ENCODE measurements around the gene PLP2.
"Not testable (repeated sequence)": the region's sequence is repeated elsewhere in the genome, so short reads cannot be mapped to it uniquely, and the experiment has no call there.

Gene PLP2

GRCh38 chrX:49163555-49164419 is 7.9 kb upstream of the PLP2 start:
- DNase-seq = peak; percentile 58

GRCh38 chrX:49164589-49165360 is 6.9 kb upstream of the PLP2 start:
- DNase-seq = no peak

GRCh38 chrX:49165901-49166881 is 5.5 kb upstream of the PLP2 start:
- DNase-seq = peak; percentile 93

- DNase-seq = no peak
Observed at GRCh38 chrX:49166914-49167739, 4.6 kb upstream of the PLP2 start.

GRCh38 chrX:49167740-49168108 is 4.0 kb upstream of the PLP2 start:
- no peak for DNase-seq

- no peak for DNase-seq
Observed at GRCh38 chrX:49172280-49172780, 632 bp downstream of the PLP2 start.

- not testable (repeated sequence) for DNase-seq
Observed at GRCh38 chrX:49173544-49173943, 1.8 kb downstream of the PLP2 start.

GRCh38 chrX:49174723-49175122 is 3.0 kb downstream of the PLP2 start:
- DNase-seq = no peak

GRCh38 chrX:49175435-49176274 is 4.0 kb downstream of the PLP2 start:
- DNase-seq = no peak

GRCh38 chrX:49176421-49177326 is 5.0 kb downstream of the PLP2 start:
- DNase-seq = no peak

GRCh38 chrX:49177338-49177833 is 5.7 kb downstream of the PLP2 start:
- DNase-seq = no peak

GRCh38 chrX:49177873-49178480 is 6.3 kb downstream of the PLP2 start:
- no peak for DNase-seq

GRCh38 chrX:49178537-49178936 is 6.8 kb downstream of the PLP2 start:
- no peak for DNase-seq

GRCh38 chrX:49179358-49179757 is 7.7 kb downstream of the PLP2 start:
- DNase-seq = no peak

- no peak for DNase-seq
Observed at GRCh38 chrX:49183701-49184281, 12.1 kb downstream of the PLP2 start.

GRCh38 chrX:49184294-49185281 is 12.9 kb downstream of the PLP2 start:
- DNase-seq = peak; percentile 83

Measured in DMS153 (cell line).